H9 (cell line): Measurements from ENCODE around the gene BRS3. TPM values are rescaled to one million over a fixed set of nuclear protein-coding genes. Genes with fewer than 3 reads are reported as not detected.

Experiments used
- DNase-seq: peaks from one replicate; pipeline ENCODE4 v3.0.0-alpha.2; 2017
- H2AFZ ChIP-seq: one replicate; pipeline ENCODE4 v1.6.1; 2013; ENCODE audit warnings: mild to moderate bottlenecking, low read length, control low read depth, moderate library complexity
- H2AK5ac ChIP-seq: 2 replicates; pipeline ENCODE4 v1.6.1; 2013; ENCODE audit warnings: low read length, control low read depth, mixed read lengths; ENCODE audit not compliant: insufficient read length
- H2BK120ac ChIP-seq: one replicate; pipeline ENCODE4 v1.6.1; 2013; ENCODE audit warnings: low read depth, mild to moderate bottlenecking, low read length, control low read depth, inconsistent platforms; ENCODE audit not compliant: poor library complexity, severe bottlenecking
- H2BK12ac ChIP-seq: 2 replicates; pipeline ENCODE4 v1.6.1; 2013; ENCODE audit warnings: low read length, control low read depth, mixed read lengths, low read depth; ENCODE audit not compliant: insufficient read length
- H2BK15ac ChIP-seq: 2 replicates; pipeline ENCODE4 v1.6.1; 2013; ENCODE audit warnings: low read depth, low read length, control low read depth
- H2BK20ac ChIP-seq: one replicate; pipeline ENCODE4 v1.6.1; 2013; ENCODE audit warnings: low read depth, mild to moderate bottlenecking, low read length, control low read depth, inconsistent platforms; ENCODE audit not compliant: poor library complexity, severe bottlenecking
- H2BK5ac ChIP-seq: 2 replicates; pipeline ENCODE4 v1.6.1; 2013; ENCODE audit warnings: low read length, control low read depth, mixed read lengths; ENCODE audit not compliant: insufficient read length
- H3K14ac ChIP-seq: 2 replicates; pipeline ENCODE4 v1.6.1; 2013; ENCODE audit warnings: low read length, control low read depth; ENCODE audit not compliant: insufficient read depth
- H3K18ac ChIP-seq: 2 replicates; pipeline ENCODE4 v1.6.1; 2013; ENCODE audit warnings: low read depth, mild to moderate bottlenecking, mixed read lengths, low read length, control low read depth; ENCODE audit not compliant: insufficient read length
- H3K23ac ChIP-seq: 2 replicates; pipeline ENCODE4 v1.6.1; 2013; ENCODE audit warnings: low read length, control low read depth, mixed read lengths, low read depth; ENCODE audit not compliant: insufficient read length
- H3K23me2 ChIP-seq: 2 replicates; pipeline ENCODE4 v1.6.1; 2013; ENCODE audit warnings: low read depth, mild to moderate bottlenecking, mixed read lengths, low read length, control low read depth; ENCODE audit not compliant: insufficient read length, poor library complexity, severe bottlenecking
- H3K27ac ChIP-seq: 2 replicates; pipeline ENCODE4 v1.5.1; 2013; ENCODE audit warnings: low read length, control low read depth, mixed read lengths, low read depth; ENCODE audit not compliant: insufficient read length
- H3K27me3 ChIP-seq: 2 replicates; pipeline ENCODE4 v1.6.1; 2013; ENCODE audit warnings: low read length, control low read depth, inconsistent platforms; ENCODE audit not compliant: insufficient read depth
- H3K4ac ChIP-seq: 2 replicates; pipeline ENCODE4 v1.6.1; 2013; ENCODE audit warnings: low read depth, mild to moderate bottlenecking, control low read depth, inconsistent platforms, low read length, moderate library complexity
- H3K4me1 ChIP-seq: 2 replicates; pipeline ENCODE4 v1.6.1; 2013; ENCODE audit warnings: low read length, control low read depth, inconsistent platforms; ENCODE audit not compliant: insufficient read depth
- H3K4me2 ChIP-seq: 2 replicates; pipeline ENCODE4 v1.6.1; 2013; ENCODE audit warnings: low read length, control low read depth, mixed read lengths; ENCODE audit not compliant: insufficient read length, insufficient read depth
- H3K56ac ChIP-seq: 2 replicates; pipeline ENCODE4 v1.6.1; 2013; ENCODE audit warnings: low read depth, mild to moderate bottlenecking, mixed read lengths, low read length, control low read depth; ENCODE audit not compliant: insufficient read length
- H3K79me1 ChIP-seq: 2 replicates; pipeline ENCODE4 v1.6.1; 2013; ENCODE audit warnings: low read depth, mild to moderate bottlenecking, moderate library complexity, low read length, control low read depth, inconsistent platforms; ENCODE audit not compliant: insufficient read depth, poor library complexity, severe bottlenecking
- H3K79me2 ChIP-seq: 2 replicates; pipeline ENCODE4 v1.6.1; 2013; ENCODE audit warnings: low read length, control low read depth, inconsistent platforms; ENCODE audit not compliant: insufficient read depth
- H3K9ac ChIP-seq: 2 replicates; pipeline ENCODE4 v1.6.1; 2013; ENCODE audit warnings: low read length, control low read depth, mixed read lengths; ENCODE audit not compliant: insufficient read length; ENCODE audit errors: extremely low read depth
- H3K9me3 ChIP-seq: one replicate; pipeline ENCODE4 v1.6.1; 2013; ENCODE audit warnings: low read depth, low read length, inconsistent platforms; ENCODE audit not compliant: control insufficient read depth
- H3T11ph ChIP-seq: one replicate; pipeline ENCODE4 v1.6.1; 2013; ENCODE audit warnings: mild to moderate bottlenecking, low read length, control low read depth, inconsistent platforms
- H4K20me1 ChIP-seq: one replicate; pipeline ENCODE4 v1.6.1; 2013; ENCODE audit not compliant: control insufficient read depth, insufficient read length, insufficient read depth
- H4K5ac ChIP-seq: 2 replicates; pipeline ENCODE4 v1.6.1; 2013; ENCODE audit warnings: low read depth, mild to moderate bottlenecking, mixed read lengths, low read length, control low read depth; ENCODE audit not compliant: insufficient read length
- H4K8ac ChIP-seq: replicated peaks from 2 replicates; pipeline ENCODE4 v1.6.1; 2013; ENCODE audit warnings: low read length, control low read depth, mixed read lengths, low read depth; ENCODE audit not compliant: insufficient read length
- H4K91ac ChIP-seq: 2 replicates; pipeline ENCODE4 v1.6.1; 2013; ENCODE audit warnings: low read depth, mild to moderate bottlenecking, moderate library complexity, mixed read lengths, low read length, control low read depth; ENCODE audit not compliant: insufficient read length
- H3K27ac Mint-ChIP-seq, 3 experiments: 2 replicates in 2 of 3; 3 replicates in 1 of 3; pipeline ENCODE4 v1.8.0; 2020 to 2021; ENCODE audit warnings: mixed read lengths in 3 of 3, mild to moderate bottlenecking in 1 of 3, moderate library complexity in 1 of 3
- H3K27me3 Mint-ChIP-seq: 2 replicates; pipeline ENCODE4 v1.8.0; 2021; ENCODE audit warnings: low read depth, mild to moderate bottlenecking, moderate library complexity, mixed read lengths
- H3K36me3 Mint-ChIP-seq, 3 experiments: 2 replicates in 2 of 3; 3 replicates in 1 of 3; pipeline ENCODE4 v1.8.0; 2020 to 2021; ENCODE audit warnings: low read depth in 3 of 3, mixed read lengths in 3 of 3; ENCODE audit not compliant: insufficient read depth in 1 of 3
- H3K4me1 Mint-ChIP-seq, 2 experiments: 2 replicates each; pipeline ENCODE4 v1.8.0; 2020; ENCODE audit warnings: mixed read lengths in 2 of 2
- H3K4me3 Mint-ChIP-seq, 2 experiments: 2 replicates in 1 of 2; 3 replicates in 1 of 2; pipeline ENCODE4 v1.8.0; 2020 to 2021; ENCODE audit warnings: mild to moderate bottlenecking in 2 of 2, mixed read lengths in 2 of 2, moderate library complexity in 1 of 2
- H3K9me3 Mint-ChIP-seq, 2 experiments: 2 replicates in 1 of 2; 3 replicates in 1 of 2; pipeline ENCODE4 v1.8.0; 2020; ENCODE audit warnings: mild to moderate bottlenecking in 2 of 2, mixed read lengths in 2 of 2, moderate library complexity in 1 of 2
- CTCF ChIP-seq: fragments of 200-600 bp; sonication (generic); conservative IDR thresholded peaks from 3 replicates; pipeline ENCODE4 v1.8.0; 2021; ENCODE audit warnings: antibody characterized with exemption, mild to moderate bottlenecking
- WGBS: extraction: QIAGEN DNeasy Blood & Tissue Kit; methylation state at CpG from one replicate; pipeline ENCODE4 v1.1.7; 2013; ENCODE audit warnings: missing lambda C conversion rate, low lambda C conversion rate, mixed read lengths; ENCODE audit not compliant: insufficient read length; ENCODE audit errors: extremely low coverage; 5-methylcytosine and 5-hydroxymethylcytosine counted together
- total RNA-seq: library from RNA; stranded (reverse); gene quantifications from 2 replicates; pipeline ENCODE4 v1.2.1, GENCODE V29; 2021

Gene BRS3
- total RNA-seq, 1 experiment from 2014 or later: not detected

GRCh38 chrX:136525738-136526606 lies 38.2 kb downstream of the BRS3 start:
- Histone ChIP-seq H3K23ac (no peak overlapping the region), H3T11ph (no peak overlapping the region), H3K79me1 (no peaks in the 10 kb centered on the region), H3K27ac (no peak overlapping the region), H3K4me2 (no peak overlapping the region), H4K91ac (no peak overlapping the region), H3K23me2 (no peaks in the 10 kb centered on the region), H3K18ac (no peak overlapping the region), H4K5ac (no peak overlapping the region), H2BK12ac (no peak overlapping the region), H3K14ac (no peak overlapping the region), H3K56ac (no peak overlapping the region), H3K27me3 (no peaks in the 10 kb centered on the region), H4K8ac (no peak overlapping the region), H3K4ac (no peak overlapping the region), H3K4me1 (no peaks in the 10 kb centered on the region), H3K9me3 (peaks cover 30% of the 10 kb centered on the region), H4K20me1 (no peaks in the 10 kb centered on the region), H3K9ac (no peak overlapping the region), H2BK15ac (no peak overlapping the region), H2BK120ac (no peak overlapping the region), H2AK5ac (no peak overlapping the region), H3K79me2 (no peaks in the 10 kb centered on the region), H2AFZ (no peak overlapping the region), H2BK5ac (no peak overlapping the region), H2BK20ac (no peak overlapping the region)
- H3K27me3 Mint-ChIP-seq: peaks cover 4% of the 10 kb centered on the region
- H3K27ac Mint-ChIP-seq: no peak overlapping the region
- TF ChIP-seq CTCF: no peak
- peaks cover 0 to 8% of the 10 kb centered on the region in 2 experiments; a peak in 1 of 4 replicates for H3K4me1 Mint-ChIP-seq
- WGBS: no CpG with 5 or more reads among the region's 2 CpGs
- DNase-seq: no peak
- peaks cover 0 to 6% (median 1%) of the 10 kb centered on the region in 3 experiments; a peak in 3 of 7 replicates for H3K36me3 Mint-ChIP-seq
- no peak overlapping the region for H3K4me3 Mint-ChIP-seq
- peaks cover 48 to 55% of the 10 kb centered on the region in 2 experiments for H3K9me3 Mint-ChIP-seq
